GM23338 (cell line): ENCODE measurements around the gene TRMT61A. TPM values are rescaled to one million over a fixed set of nuclear protein-coding genes. Genes with fewer than 3 reads are reported as not detected.

Experiments
- ATAC-seq: fragments of 200-7000 bp; cut with Tn5 transposase; 3 replicates; pipeline ENCODE4 v1.9.1; 2020
- DNase-seq: peaks from one replicate; pipeline ENCODE4 v3.0.0-alpha.2; 2015; ENCODE audit warnings: low spot score
- H2AFZ ChIP-seq: fragments of 200-600 bp; sonication (generic); 2 replicates; pipeline ENCODE4 v1.8.0; 2016; ENCODE audit warnings: antibody characterized with exemption, mild to moderate bottlenecking, moderate library complexity
- H3F3A ChIP-seq: fragments of 200-600 bp; sonication (generic); replicated peaks from 2 replicates; pipeline ENCODE4 v1.8.0; 2017; ENCODE audit warnings: antibody characterized with exemption, mixed run types, low read depth
- H3K27ac ChIP-seq: fragments of 200-600 bp; sonication (generic); 2 replicates; pipeline ENCODE4 v1.6.1; 2016; ENCODE audit warnings: low read depth
- H3K27me3 ChIP-seq: fragments of 200-600 bp; sonication (generic); 2 replicates; pipeline ENCODE4 v1.8.0; 2016; ENCODE audit warnings: mild to moderate bottlenecking, mixed run types, moderate library complexity; ENCODE audit not compliant: insufficient read depth
- H3K36me3 ChIP-seq: fragments of 200-600 bp; sonication (generic); 2 replicates; pipeline ENCODE4 v1.8.0; 2016; ENCODE audit warnings: mild to moderate bottlenecking; ENCODE audit not compliant: insufficient read depth
- H3K4me1 ChIP-seq: fragments of 200-600 bp; sonication (generic); 2 replicates; pipeline ENCODE4 v1.8.0; 2016; ENCODE audit warnings: mild to moderate bottlenecking, moderate library complexity; ENCODE audit not compliant: insufficient read depth
- H3K4me2 ChIP-seq: fragments of 200-600 bp; sonication (generic); 2 replicates; pipeline ENCODE4 v1.7.1; 2017; ENCODE audit warnings: mixed run types
- H3K4me3 ChIP-seq: fragments of 200-600 bp; sonication (generic); 2 replicates; pipeline ENCODE4 v1.6.1; 2016; ENCODE audit warnings: mixed run types
- H3K79me2 ChIP-seq: fragments of 200-600 bp; sonication (generic); replicated peaks from 2 replicates; pipeline ENCODE4 v1.8.0; 2017; ENCODE audit warnings: mild to moderate bottlenecking; ENCODE audit not compliant: insufficient read depth
- H3K9me2 ChIP-seq: fragments of 200-600 bp; sonication (generic); 2 replicates; pipeline ENCODE4 v1.8.0; 2017; ENCODE audit not compliant: insufficient read depth
- H4K20me1 ChIP-seq: fragments of 200-600 bp; sonication (generic); replicated peaks from 2 replicates; pipeline ENCODE4 v1.8.0; 2017; ENCODE audit warnings: mild to moderate bottlenecking; ENCODE audit not compliant: insufficient read depth
- H3K27ac Mint-ChIP-seq: 2 replicates; pipeline ENCODE4 v1.8.0; 2020; ENCODE audit warnings: inconsistent platforms, mild to moderate bottlenecking, moderate library complexity, mixed read lengths
- H3K27me3 Mint-ChIP-seq: 3 replicates; pipeline ENCODE4 v1.8.0; 2022; ENCODE audit warnings: low read depth, mild to moderate bottlenecking, moderate library complexity, mixed read lengths, inconsistent platforms; ENCODE audit not compliant: insufficient read depth, poor library complexity
- H3K36me3 Mint-ChIP-seq: 3 replicates; pipeline ENCODE4 v1.8.0; 2021; ENCODE audit warnings: low read depth, mild to moderate bottlenecking, inconsistent platforms, moderate library complexity, mixed read lengths
- H3K4me1 Mint-ChIP-seq: 3 replicates; pipeline ENCODE4 v1.8.0; 2020; ENCODE audit warnings: mild to moderate bottlenecking, inconsistent platforms, mixed read lengths
- H3K4me3 Mint-ChIP-seq: 3 replicates; pipeline ENCODE4 v1.8.0; 2021; ENCODE audit warnings: moderate library complexity, mild to moderate bottlenecking, inconsistent platforms, mixed read lengths
- H3K9me3 Mint-ChIP-seq: 3 replicates; pipeline ENCODE4 v1.8.0; 2020; ENCODE audit warnings: moderate library complexity, mild to moderate bottlenecking, inconsistent platforms, mixed read lengths
- CREB1 ChIP-seq: fragments of 250-450 bp; sonication (Bioruptor Pico); IDR thresholded peaks from 2 replicates; pipeline ENCODE4 v1.5.0; 2020; ENCODE audit warnings: low read depth, mild to moderate bottlenecking, moderate library complexity
- ETS1 ChIP-seq: IDR thresholded peaks from 2 replicates; pipeline ENCODE4 v1.6.1; 2016; ENCODE audit warnings: antibody characterized with exemption
- EZH2 ChIP-seq: fragments of 200-600 bp; sonication (generic); IDR thresholded peaks from one replicate; pipeline ENCODE4 v1.8.0; 2017; ENCODE audit warnings: antibody characterized with exemption, mild to moderate bottlenecking, low read depth; ENCODE audit not compliant: unreplicated experiment
- NANOG ChIP-seq: IDR thresholded peaks from 2 replicates; pipeline ENCODE4 v1.6.1; 2016; ENCODE audit warnings: antibody characterized with exemption, borderline replicate concordance
- POLR2AphosphoS5 ChIP-seq: IDR thresholded peaks from 2 replicates; pipeline ENCODE4 v1.6.1; 2016; ENCODE audit warnings: antibody characterized with exemption, low read depth
- STAT1 ChIP-seq: IDR thresholded peaks from one replicate; pipeline ENCODE4 v1.6.1; 2016; ENCODE audit warnings: antibody characterized with exemption; ENCODE audit not compliant: unreplicated experiment
- ZNF114 ChIP-seq: fragments of 250-450 bp; sonication (Bioruptor Pico); IDR thresholded peaks from 2 replicates; pipeline ENCODE4 v1.5.0; 2020; ENCODE audit warnings: mild to moderate bottlenecking, moderate library complexity
- ZNF462 ChIP-seq: fragments of 250-450 bp; sonication (Bioruptor Pico); IDR thresholded peaks from 2 replicates; pipeline ENCODE4 v1.5.0; 2020; ENCODE audit warnings: mild to moderate bottlenecking, moderate library complexity
- polyA plus RNA-seq: library from polyadenylated mRNA; unstranded; fragments of >200 nt; fragmentation: Nextera tagmentation; extraction: Ambion mirVana; gene quantifications from 2 replicates; pipeline ENCODE4 v1.2.1, GENCODE V29; 2016
- total RNA-seq: library from RNA; depleted of rRNA; stranded (reverse); fragments of >200 nt; shearing (Covaris generic); gene quantifications from 2 replicates; pipeline ENCODE4 v1.2.3, GENCODE V29; 2014

TRMT61A gene
- total and polyA plus RNA-seq, 2 experiments from 2014 or later: 13.4 to 28.2 TPM

- Mint-ChIP-seq H3K4me1 (peaks cover 4% of the 10 kb centered on the region; the same call in 2 of the 3 replicates), H3K27me3 (no peaks in the 10 kb centered on the region), H3K4me3 (no peak overlapping the region), H3K36me3 (peaks cover 35% of the 10 kb centered on the region), H3K27ac (no peak overlapping the region), H3K9me3 (no peaks in the 10 kb centered on the region)
- Histone ChIP-seq H3K4me3 (no peak overlapping the region), H3K79me2 (peaks cover 34% of the 10 kb centered on the region), H3K9me2 (no peaks in the 10 kb centered on the region), H3K36me3 (peaks cover 3% of the 10 kb centered on the region), H3F3A (peaks cover 4% of the 10 kb centered on the region), H4K20me1 (peaks cover 5% of the 10 kb centered on the region; the same call in 1 of the 2 replicates), H3K27me3 (no peaks in the 10 kb centered on the region), H2AFZ (no peak overlapping the region), H3K4me2 (no peak overlapping the region), H3K27ac (no peak overlapping the region), H3K4me1 (no peaks in the 10 kb centered on the region)
- TF ChIP-seq ZNF462 (CRISPR knock-in tag) (no peak), NANOG (no peak), STAT1 (no peak), POLR2AphosphoS5 (no peak), ZNF114 (no peak), CREB1 (CRISPR knock-in tag) (no peak), EZH2 (no peak), ETS1 (no peak)
- ATAC-seq (no peak), DNase-seq (no peak)
Measured at GRCh38 chr14:103574104-103574503, 45.1 kb downstream of the TRMT61A start.
